Measurements from ENCODE around the gene LIN7A.

- no peak for TF ChIP-seq CTCF (IDR thresholded peaks at IDR 0.05)
- no peak for TF ChIP-seq REST (IDR thresholded peaks at IDR 0.05; ENCODE audit: insufficient read depth in 1 of 2, low read depth in 2 of 2, low read length in 1 of 2)
- no peak for TF ChIP-seq TCF7L2 (IDR thresholded peaks at IDR 0.05; ENCODE audit: low read depth, low read length)
- TF ChIP-seq POLR2AphosphoS5 (IDR thresholded peaks at IDR 0.05; ENCODE audit: low read depth, low read length) = no peak
- TF ChIP-seq SIN3A (IDR thresholded peaks at IDR 0.05; ENCODE audit: borderline replicate concordance, insufficient read depth, low read depth, low read length) = no peak
Observed at GRCh38 chr12:80881106-80881505, 56.6 kb downstream of the LIN7A start.

All from Panc1 (cell line).